AG08396 (cell line): ENCODE data around the gene ARFGAP3.

Experiments
- DNase-seq: peaks from one replicate; pipeline ENCODE4 v3.0.0; 2012; ENCODE audit warnings: low spot score, mixed read lengths

Gene ARFGAP3, protein sequence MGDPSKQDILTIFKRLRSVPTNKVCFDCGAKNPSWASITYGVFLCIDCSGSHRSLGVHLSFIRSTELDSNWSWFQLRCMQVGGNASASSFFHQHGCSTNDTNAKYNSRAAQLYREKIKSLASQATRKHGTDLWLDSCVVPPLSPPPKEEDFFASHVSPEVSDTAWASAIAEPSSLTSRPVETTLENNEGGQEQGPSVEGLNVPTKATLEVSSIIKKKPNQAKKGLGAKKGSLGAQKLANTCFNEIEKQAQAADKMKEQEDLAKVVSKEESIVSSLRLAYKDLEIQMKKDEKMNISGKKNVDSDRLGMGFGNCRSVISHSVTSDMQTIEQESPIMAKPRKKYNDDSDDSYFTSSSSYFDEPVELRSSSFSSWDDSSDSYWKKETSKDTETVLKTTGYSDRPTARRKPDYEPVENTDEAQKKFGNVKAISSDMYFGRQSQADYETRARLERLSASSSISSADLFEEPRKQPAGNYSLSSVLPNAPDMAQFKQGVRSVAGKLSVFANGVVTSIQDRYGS

DNA sequence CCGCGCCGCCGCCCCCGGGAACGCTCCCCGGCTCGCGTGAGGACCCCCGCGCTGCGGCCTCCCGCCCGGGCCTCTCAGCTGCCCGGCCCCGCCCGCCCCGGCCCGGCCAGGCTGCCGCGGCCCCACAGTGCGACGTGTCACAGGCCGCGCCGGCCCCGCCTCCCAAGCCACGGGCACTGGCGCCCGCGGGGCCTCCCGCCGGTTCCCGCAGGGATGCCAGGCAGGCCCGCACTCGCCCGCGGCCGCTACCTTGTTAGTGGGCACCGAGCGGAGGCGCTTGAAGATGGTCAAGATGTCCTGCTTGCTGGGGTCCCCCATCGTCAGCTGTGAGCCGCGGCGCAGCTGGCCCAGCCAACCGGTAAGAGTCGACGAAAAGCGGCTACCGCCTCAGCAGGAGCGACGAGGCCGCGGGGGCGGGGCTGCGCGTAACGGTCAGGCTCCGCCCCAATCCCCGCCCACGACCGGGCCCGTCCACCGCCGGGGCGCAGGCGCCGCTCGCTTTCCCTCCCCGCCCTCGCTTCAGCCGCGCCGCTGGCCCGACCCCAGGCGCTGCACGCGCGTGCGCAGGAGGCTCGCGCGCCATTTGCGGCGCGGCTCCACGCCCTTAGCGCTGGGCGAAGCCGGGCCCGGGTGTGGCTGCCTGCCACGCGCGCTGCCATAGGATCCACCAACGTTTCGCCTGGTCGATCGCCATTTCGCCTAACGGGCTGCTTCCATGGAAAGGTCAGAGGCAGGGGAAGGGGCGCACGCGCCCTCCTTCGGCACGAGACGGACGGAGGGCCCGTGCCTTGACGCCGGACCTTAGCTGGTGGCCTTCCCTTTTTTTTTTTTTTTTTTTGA lies at the start of gene ARFGAP3:
Gene ARFGAP3 (minus strand): TSS at position 409 of the 840 bp plus-strand sequence. CDS start 91 bp downstream, at position 318.
- DNase-seq = peak; percentile 100

DNA sequence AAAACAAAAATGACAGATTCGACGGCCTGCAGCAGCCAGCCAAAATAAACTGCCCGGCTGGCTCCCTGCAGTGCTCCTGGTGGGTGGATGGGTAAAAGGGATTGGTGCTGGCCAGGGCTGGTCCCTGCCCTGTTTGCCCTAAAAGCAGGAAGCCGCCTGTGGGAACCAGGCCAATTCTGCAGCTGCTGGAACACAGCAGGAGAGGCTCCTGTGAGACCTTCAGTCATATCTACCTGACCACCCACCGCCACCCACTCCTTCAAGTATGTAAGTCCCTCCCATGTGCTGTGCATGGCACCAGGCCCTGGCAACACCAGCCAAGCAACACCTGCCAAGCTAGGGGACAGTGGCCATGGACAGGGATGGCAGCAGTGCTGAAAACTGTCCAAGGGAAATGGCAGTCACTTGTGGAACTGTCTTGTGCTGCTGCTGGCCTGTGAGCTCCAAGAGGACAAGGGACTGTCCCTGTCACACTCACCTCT lies 48.7 kb upstream of the ARFGAP3 start:
- no peak for DNase-seq

DNA sequence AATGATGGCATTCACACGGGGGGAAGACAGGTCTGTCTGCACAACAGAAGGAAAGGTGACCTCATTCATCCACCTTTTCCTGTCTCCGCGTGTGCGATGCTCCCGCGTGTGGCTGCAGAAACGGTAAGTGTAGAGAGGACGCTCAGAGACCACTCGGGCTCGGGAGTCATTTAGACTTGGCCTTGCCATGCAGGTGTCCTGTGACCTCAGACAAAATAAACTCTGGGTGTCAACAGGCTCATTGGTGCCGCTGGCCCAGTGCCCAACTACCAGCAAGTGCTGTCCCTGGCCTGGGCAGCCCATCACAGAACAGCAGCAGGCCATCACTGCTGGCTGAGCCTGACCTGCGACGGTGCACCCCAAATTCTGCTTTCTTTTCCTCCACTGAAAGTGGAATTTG lies 48.1 kb upstream of the ARFGAP3 start:
- no peak for DNase-seq

DNA sequence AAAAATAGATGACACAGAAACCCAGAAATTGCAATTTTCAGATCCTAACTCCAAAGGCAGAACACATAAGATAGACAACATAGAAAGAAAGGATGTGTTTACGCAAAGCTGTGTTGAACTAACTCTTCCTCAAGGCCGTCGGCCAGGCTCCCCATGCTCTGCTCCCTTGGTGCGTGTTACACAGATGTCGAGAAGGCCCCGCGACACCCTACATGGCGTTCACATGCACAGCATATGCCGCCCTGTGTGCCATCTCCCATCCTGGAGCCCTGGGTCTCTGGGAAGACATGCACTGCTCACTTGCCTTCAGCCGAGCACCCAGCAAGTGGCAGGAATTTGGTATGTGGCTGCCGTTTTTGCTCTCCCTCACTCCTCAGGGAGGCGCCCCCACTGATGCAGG lies 47.0 kb upstream of the ARFGAP3 start:
- DNase-seq = no peak

DNA sequence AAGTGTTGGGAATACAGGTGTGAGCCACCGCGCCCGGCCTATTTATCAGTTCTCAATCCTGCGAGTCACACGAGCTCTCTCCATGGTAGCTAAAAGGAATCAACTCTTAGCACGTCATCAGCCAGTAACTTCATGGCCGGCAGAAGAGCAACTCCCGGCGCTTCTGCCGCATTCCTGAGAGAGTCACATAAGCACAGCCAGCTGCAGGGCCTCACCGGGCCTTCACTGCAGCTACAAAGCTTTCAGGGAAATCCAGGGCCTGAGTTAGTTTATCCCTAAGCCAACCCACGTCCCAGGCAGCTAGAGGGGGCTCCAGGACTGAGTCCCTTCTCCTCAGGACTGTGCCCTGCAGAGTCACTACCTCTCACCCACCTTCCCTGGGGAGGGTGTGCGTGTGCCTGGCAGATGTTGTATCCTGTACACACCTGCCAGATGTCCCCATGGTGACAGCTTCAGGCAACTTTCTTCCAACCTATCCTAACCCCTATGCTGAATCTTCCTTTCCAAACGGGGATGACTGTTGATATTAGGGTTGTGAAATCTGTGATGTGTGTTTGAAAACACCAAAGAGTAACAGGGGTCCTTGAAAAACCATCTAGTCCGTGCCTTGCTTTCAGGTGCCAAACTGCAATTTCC lies 45.9 kb upstream of the ARFGAP3 start:
- DNase-seq = no peak

DNA sequence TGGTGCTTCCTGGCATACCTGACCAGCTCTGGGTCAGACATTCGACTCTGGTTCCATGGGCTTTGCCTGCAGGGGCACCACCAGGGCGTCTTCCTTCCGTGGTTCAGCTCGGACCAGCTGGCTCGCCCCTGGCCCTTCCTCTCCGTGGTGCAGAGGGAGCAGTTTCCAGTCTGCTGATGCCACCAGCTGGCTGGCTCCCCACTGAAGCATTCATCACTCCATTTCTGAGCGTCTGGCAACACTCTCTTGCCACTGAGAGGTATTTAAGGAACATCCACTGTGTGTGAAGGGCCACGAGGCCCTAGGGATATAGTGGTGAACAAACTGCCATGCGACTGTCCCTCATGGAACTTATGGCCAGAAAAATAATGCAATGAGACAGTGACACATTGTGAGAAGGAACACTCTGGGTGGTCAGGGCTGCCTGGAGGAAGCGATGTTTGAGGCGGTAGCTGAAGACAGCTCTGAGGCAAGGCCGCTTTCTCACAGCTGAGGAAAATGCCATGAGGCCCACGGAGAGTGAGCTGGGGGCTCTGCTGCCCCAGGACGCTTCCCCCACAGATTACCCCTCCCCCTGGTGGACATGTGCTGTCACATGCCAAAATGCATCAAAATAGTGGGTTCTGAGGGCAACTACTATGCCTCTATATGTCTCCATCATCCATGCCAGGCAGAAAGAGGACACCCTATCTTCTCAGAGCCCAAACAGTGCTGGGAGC lies 44.9 kb upstream of the ARFGAP3 start:
- DNase-seq = no peak

DNA sequence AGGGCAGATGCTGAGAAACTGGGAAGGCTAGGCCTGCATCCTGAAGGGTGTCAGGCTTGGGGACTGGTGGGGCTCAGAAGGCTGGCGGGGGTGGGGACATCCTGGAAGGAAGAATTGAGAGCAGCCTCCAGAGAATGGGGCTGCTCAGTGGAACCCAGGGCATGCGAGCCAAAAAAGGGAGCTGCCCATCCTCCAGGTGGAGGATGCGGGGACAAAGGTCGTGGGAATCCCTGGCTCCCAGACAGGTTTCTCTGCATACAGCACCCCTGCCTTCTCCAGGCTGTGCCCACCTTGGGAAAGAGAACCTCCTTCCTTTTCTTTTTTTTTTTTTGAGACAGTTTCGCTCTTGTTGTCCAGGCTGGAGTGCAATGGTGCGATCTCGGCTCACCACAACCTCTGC lies 40.9 kb upstream of the ARFGAP3 start:
- no peak for DNase-seq

DNA sequence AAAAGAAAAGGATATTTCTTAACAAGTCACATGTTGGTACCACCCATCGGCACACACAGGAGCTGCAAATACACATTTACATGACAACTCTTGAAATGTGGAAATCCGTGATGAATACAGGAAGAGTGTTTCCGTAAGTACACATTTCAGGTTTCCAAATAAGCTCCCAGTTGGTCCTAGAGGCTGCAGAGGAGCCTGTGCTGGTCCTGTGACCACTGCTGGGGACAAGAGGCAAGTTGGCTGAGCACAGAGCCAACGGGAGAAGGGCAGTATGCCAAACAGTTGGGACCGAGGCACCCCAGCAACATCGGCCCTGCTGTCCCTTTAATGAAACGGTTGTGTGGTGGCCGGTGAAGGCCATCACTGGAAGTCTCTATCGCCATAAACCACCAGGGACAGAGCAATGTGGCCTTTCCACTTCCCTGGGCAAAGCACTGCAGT lies 38.5 kb upstream of the ARFGAP3 start:
- no peak for DNase-seq

DNA sequence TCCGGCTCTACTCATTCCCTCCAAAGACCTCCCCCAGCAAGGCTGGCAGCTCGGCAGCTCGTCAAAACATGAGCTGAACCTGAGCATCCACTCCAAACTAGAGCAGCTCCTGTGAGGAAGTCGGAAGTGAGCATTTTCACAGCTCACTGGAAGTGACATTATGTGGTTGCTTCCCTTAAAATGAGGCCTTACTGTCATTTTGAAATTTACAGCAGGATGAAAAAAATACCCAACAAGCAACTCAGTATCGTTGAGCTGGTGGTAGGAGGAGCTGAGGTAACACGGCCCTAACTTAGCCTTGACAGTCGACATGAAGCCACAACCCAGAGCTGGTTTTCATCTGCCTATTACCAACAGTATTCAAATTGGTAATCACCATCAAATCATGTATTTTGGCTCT lies 38.0 kb upstream of the ARFGAP3 start:
- DNase-seq = no peak

DNA sequence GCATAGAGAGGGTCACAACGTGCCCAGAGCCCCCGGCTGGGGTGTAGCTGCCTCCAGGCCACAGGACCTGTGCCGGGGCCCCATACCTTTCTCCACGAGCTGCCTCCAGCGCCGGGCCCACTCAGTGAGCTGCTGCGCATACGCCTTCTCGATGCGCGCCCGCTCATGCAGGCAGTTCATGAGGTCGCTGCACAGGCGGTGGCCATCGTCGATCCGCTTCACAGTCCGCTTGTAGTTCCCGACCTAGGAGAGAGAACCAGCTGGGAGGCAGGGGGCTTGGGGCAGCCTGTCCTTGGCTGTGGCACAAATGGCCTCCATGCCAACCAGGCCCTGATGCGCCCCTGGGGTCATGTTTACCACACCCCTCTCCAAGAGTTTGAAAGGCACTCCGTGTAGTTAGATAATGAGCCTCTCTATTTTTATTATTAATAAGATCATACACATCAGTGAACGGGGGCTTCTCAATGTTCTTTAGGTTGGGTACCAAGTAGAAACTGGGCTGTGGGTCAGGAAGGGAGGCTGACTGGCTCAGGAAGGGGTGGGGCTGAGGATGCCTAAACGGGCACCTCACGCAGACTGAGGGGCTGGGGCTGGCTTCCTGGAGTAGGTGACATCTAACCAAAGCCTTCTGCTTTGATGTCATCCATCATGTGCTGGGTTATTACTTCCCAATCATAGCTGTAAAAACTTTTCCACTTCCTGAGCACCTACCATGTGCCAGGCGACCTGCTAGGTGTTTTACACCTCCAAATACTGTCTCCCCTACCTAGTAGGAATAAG lies 36.5 kb upstream of the ARFGAP3 start:
- no peak for DNase-seq

DNA sequence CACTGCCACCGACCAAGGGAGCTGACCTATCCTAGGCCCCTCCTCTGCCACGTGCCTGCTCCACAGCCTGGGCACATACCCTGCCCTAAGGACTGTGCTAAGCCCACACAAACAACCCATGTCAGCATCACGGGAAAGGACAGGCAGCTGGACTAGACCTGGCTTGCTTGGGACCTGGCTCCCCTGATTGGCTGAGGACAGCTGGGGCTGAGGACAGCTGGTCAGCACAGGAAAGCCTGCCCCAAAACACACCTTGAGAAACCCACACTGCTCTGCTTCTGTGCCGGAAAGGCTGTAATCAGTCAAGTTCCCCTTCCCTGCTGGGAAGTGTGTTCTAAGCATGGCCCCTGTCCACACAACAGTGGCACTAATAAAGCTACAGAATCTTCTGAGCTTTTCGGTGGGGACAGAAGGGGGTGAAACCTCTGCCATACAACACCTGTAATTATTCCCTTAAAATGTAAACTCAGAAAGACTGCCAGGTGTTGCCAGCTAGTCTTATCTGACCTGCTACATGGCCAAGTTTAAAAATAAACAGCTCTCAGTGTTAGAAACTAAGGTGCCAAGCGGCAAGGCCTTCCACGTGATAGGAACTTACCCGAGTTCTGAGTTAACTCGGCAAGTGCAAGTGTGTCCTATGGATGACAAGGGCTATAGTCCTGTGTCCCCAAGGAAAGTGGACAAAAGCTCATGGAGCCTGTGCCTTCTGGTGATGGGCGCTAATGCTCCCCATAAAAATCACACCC lies 35.7 kb upstream of the ARFGAP3 start:
- DNase-seq = no peak

DNA sequence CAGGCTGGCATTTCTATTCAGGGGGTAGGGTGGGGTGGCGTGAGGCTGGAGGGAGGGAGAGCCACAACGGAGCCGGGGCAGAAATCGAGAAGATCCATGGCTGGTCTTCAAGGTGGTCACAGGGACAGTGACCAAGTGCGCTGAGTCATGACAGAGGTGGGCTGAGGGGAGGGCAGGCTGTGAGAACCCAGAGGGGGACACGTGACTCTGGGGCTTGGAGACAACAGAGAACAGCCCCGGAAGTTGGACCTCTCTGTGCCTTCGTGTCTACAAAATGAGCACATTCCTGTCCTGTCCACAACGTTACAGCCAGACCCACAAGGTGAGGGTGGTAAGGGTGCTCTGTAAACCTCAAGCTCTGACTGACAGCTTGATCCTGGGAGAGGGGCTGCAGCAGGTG lies 35.1 kb upstream of the ARFGAP3 start:
- DNase-seq = no peak

DNA sequence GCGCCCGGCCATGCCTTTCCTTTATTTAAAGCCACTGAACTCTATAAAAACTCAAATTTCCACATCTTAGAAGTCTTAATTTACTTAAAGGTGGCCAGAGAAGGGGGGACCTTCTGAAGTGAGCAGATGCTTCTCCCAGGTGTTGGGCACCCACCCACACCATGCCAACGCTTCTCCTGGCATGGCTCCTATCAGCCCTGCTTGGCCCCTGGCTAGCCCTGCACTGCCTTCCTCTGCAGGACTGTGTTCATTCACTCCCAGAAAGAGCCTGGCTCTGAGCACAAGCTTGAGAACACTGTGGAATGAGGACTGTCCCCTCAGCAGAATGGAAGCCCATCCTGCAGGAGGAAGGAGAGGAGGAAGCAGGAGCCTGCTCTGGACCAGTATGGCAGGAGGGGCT lies 34.6 kb upstream of the ARFGAP3 start:
- DNase-seq = no peak

DNA sequence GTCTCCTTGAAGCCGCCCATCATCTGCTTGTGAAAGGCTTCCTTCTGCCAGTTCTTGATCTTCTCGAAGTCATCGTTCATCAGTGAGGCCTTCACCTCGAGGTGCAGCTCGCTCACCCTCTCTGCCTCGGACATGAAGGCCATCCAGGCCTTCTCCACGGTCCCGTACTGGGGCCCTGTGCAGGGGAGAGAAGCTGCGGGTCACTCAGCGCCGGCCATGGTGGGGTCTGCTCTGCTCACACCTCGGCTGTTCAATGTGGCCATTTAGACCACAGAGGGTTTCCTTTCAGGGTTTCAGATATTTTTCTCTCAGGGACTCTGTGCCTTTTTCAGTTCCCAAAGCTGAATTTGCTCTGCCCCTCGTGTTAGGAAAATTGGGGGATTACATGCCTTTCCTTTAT lies 33.9 kb upstream of the ARFGAP3 start:
- no peak for DNase-seq

DNA sequence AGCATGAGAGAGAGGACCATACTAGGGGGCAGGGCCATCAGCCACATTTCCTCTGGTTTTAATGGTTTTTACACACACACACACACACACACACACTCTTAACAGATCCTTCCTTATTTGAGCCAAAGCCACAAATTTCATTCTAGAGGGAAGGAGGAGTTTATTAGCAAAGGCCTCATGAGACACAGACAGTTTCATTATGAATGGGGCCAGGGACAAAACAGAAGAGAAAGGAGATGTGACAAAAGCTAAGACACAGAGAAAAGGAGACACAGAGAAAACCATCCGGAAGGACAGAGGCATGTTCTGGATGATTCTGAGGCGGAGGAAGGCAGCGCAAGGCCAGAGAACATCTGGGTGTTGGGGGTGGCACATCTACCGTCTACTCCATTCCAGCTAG lies 32.2 kb upstream of the ARFGAP3 start:
- DNase-seq = no peak

DNA sequence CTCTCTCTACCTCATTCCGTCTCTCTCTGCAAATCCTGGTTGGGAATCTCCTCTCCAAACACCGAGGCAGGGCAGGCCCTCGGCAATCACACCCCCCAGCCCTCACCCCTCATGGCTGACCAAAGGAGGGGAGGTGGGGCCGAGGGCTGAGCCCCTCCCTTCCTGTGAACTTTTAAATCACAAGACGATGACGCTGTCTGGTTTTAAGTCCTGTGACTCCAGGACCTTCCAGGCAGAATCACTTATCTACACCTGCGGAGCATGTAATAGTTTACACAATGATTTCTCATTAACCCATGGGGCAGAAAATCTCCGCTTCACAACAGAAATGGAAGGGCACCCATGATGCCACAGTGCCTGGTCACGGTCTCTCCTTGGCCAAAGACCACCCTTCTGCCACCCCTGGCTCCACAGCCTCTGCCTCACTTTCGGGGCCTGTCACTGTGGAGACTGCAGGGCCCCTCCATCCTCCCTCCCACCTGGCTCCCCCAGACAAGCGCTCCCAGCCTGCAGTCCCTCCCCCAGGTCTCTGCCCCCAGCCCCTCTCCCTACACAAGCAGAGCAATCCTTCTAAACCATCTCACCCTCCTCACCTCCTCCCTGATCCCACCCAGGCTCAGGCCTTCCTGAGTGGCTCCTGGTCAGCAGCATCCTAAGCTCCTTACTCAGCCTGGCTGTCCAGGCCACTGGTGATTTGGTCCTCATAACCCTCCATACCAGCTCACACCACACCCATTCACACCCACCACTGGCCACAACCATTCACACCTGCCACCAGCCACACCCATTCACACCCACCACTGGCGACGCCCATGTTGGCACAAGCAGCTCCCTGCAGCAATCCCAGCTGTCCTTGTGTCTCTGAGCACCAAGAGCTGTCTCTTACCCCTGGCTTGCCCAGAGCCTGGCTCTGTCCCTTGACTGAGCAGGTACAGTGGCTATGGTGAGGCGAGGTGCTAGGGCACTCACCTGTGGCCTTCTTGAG lies 30.7 kb upstream of the ARFGAP3 start:
- DNase-seq = no peak

DNA sequence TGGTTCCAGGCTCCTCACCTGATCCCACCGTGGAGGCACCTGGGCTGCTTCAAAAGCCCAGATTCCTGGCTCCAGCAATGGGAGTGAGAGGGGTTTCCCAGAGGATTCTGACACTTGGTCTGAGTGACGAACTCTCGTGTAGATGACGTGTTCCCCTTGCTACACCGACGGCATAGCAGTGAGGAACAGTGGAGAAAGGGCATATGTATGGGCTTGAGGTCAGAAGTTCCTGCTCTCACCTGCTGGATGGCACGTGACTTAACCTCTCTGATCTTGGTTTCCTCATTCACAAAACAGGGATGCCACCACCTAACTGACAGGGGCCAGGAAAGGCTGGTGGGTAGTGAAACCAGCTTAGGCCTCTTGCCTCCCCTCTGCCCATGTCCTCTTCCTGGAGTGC lies 30.0 kb upstream of the ARFGAP3 start:
- no peak for DNase-seq

DNA sequence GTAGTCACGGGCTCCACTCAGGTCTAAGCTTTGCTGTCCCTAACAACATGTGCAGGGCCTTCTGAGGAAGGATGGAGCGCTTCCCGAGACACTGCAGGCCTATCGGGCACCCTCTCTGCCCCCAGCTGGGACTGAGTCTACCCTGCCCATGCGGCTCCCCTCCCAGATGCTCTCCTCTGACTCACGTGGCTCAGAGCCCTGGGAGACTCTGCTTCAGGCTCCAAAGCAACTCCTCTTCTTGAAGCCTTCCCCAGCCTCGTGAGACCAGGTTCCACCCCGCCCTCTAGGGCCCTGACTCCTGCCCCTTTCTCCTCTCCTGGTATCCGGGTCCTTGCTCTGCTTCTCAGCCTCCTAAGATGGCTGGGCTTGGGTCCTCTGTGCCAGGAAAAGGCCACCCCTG lies 28.4 kb upstream of the ARFGAP3 start:
- no peak for DNase-seq
